T47D (cell line): Measurements from ENCODE around the gene STUB1.

ENCODE experiments used
- DNase-seq, 2 experiments: peaks; one replicate each; pipeline versions ENCODE4 v3.0.0 to v3.0.0-alpha.2; 2011 to 2012; ENCODE audit warnings: low read depth in 1 of 2, low spot score in 1 of 2
- JUND ChIP-seq: IDR thresholded peaks from 2 replicates; pipeline ENCODE4 v1.6.1; 2012; ENCODE audit warnings: low read depth
- in situ Hi-C: cut with HindIII; loops from 2 replicates; pipeline ENCODE4 v1.10.0; 2016; ENCODE audit warnings: low sequenced_read_pairs, low pct_unique_long_range_greater_than_20kb

Gene STUB1

DNA sequence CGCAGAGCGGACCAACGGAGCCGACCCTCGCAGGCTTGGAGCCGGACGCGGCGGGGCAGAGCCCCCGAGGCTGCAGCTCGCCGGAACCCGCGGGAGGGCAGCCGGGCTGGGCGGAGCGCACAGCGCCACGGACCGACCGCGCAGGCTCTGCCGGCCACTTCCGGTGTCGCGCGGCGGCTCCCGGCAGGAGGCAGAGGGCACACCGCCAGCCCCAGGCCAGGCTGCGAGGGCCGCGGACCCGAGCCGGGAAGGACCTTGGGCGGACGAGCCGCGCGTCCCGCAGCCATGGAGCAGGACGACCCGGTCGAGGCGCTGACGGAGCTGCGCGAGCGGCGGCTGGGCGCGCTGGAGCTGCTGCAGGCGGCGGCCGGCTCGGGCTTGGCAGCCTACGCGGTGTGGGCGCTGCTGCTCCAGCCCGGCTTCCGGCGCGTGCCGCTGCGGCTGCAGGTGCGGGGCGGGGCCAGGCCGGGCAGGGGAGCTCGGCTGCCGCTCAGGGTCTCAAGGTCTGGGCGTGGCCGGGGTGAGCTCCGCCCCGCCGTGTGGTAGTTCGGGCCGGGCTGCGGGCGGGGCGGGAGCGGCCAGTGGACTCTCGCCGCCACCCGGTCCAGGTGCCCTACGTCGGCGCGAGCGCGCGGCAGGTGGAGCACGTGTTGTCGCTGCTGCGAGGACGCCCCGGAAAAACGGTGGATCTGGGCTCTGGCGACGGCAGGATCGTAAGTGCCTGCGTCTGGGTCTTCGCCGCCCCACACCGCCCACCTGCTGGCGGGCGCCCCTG lies 41.0 kb downstream of the STUB1 start, which contains the start of gene ANTKMT:
Gene ANTKMT (plus strand): TSS at position 157 of the 775 bp plus-strand sequence. CDS start 129 bp downstream, at position 286.
- TF ChIP-seq JUND: no peak
- peak; percentile 95 to 97 for DNase-seq
- in situ Hi-C loops: loop anchor here (25.0 kb wide), 1 partner anchor 266 kb away; the partner anchor contains the start of gene SOX8

GRCh38 chr16:721765-722540 lies 41.7 kb downstream of the STUB1 start:
- TF ChIP-seq JUND: no peak
- no peak for DNase-seq
- in situ Hi-C loops: loop anchor here (25.0 kb wide), 1 partner anchor 265 kb away; the partner anchor contains the start of gene SOX8

GRCh38 chr16:722835-723633 lies 42.8 kb downstream of the STUB1 start:
- no peak for TF ChIP-seq JUND
- in situ Hi-C loops: loop anchor here (25.0 kb wide), 1 partner anchor 264 kb away; the partner anchor contains the start of gene SOX8
- no peak for DNase-seq

GRCh38 chr16:723695-724094 lies 43.5 kb downstream of the STUB1 start:
- in situ Hi-C loops: loop anchor here (25.0 kb wide), 1 partner anchor 264 kb away; the partner anchor contains the start of gene SOX8
- DNase-seq: no peak
- no peak for TF ChIP-seq JUND

DNA sequence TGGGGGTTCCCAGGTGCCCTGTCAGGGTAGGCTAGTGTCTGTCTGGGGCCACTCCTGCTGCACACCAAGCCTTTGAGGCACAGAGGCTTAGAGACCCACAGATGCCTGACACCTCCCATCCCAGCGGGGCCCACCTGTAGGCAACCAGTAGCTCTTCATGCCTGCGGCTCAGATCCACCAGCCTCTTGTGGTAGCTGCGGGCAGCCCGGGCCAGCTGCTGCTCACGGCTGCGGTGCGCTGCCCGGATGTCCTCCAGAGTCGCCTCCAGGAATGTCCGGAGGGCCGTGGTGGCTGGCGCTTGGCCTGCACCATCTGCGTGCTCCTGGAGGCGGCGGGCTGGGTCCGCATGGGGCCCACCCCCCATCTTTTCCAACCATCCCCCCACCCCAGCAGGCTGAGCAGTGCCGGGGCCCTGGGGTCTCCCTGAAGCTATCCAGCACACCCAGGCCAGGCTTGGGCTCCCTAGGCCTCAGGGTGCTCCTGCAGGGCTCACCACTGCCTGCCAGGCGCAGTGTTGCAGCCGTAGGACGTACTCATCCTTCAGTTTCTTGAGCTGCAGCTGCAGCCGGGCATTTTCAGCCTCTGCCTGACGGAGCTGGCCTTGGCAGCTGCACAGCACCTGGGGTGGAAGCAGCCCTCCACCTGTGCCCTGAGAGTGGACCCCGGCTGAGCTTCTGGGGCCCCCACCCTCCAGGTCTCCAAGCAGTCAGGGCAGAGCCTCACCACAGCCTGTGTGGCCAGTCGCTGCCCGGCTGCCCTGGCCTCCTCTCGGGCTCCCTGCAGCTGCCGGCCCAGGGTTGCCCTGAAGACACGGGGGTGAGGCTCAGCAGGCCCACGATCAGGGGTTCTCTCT lies 44.2 kb downstream of the STUB1 start:
- no peak for TF ChIP-seq JUND
- no peak for DNase-seq
- in situ Hi-C loops: loop anchor here (25.0 kb wide), 1 partner anchor 263 kb away; the partner anchor contains the start of gene SOX8

DNA sequence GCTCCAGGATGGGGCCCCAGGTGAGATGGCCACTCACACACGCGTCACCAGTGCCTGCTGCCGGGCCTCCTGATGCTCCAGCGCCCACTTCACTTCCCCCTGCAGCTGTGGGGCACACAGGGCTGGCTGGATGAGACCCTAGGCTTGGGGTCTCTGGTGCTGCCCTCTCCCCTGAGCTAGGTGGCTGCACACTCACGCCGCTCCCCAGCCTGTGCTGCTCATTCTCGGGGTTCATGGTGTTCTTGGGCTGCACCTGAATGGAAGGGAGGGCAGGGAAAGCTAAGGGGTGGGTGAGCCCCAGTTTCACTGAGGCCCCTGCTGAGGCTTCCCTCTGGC lies 44.8 kb downstream of the STUB1 start:
- no peak for DNase-seq
- in situ Hi-C loops: no loop called here
- TF ChIP-seq JUND: no peak

GRCh38 chr16:725463-726187 lies 45.4 kb downstream of the STUB1 start:
- in situ Hi-C loops: no loop called here
- no peak for DNase-seq
- TF ChIP-seq JUND: no peak

DNA sequence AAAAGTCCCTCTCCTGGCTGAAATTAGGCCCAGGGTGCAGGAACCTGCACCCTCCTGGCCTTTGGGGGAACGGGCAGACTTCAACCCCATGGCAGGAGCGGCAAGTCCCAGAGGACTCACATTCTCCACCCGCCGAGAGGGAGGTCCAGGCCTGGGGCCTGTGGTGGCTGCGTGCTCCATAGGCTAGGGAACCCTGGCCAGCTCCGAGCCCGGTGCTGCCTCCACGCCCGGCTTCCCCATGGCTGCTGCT lies 45.9 kb downstream of the STUB1 start:
- no peak for TF ChIP-seq JUND
- in situ Hi-C loops: no loop called here
- no peak for DNase-seq

GRCh38 chr16:726438-727290 lies 46.5 kb downstream of the STUB1 start, which contains the start of the genes CCDC78 and HAGHL:
CCDC78 (minus strand) TSS chr16:726443; CDS start chr16:726367, 76 bp downstream.
HAGHL (plus strand) TSS chr16:727106; CDS start chr16:727510, 404 bp downstream.
- in situ Hi-C loops: no loop called here
- no peak for TF ChIP-seq JUND
- peak; percentile 79 to 84 for DNase-seq

DNA sequence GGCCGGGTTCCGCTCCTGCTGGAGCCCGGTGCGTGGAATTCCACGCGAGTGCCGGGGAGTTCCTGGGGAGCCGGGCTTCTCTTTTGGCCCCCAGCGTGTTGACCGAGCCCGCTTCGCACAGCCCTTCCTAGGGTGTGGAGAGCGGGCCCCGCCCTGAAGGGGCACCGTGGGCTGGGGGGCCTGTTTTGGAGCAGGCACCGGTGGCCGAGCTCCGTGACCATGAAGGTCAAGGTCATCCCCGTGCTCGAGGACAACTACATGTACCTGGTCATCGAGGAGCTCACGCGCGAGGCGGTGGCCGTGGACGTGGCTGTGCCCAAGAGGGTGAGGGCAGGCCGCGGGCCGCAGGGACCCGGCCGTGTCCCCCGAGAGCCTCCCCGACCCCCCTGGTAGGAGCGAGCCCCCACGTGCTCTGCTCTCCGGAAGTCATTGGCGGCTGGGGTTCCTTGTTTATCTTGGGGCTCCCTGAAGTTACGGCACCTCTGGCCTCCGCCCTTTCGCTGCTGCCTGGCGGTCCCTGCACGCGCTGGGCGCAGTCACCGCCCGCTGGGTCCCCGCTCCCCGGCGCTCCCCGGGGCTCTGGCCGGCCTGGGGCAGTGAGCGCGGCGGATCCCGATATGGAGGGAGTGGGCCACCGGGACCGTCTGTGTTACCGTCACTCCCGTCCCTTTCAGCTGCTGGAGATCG lies 47.2 kb downstream of the STUB1 start:
- in situ Hi-C loops: no loop called here
- TF ChIP-seq JUND: no peak
- no peak for DNase-seq
